Breast epithelium (tissue), 3 donors: ENCODE results near the gene ATP1B3.
"Not testable (repeated sequence)": the region's sequence is repeated elsewhere in the genome, so short reads cannot be mapped to it uniquely, and the experiment has no call there.

Experiments
- POLR2A ChIP-seq: fragments of 450-650 bp; IDR thresholded peaks from one replicate; pipeline ENCODE4 v1.6.1; 2016; ENCODE audit warnings: antibody characterized with exemption, mild to moderate bottlenecking, moderate library complexity
- POLR2AphosphoS5 ChIP-seq, 3 donors: sonication (generic); formaldehyde crosslinking; IDR thresholded peaks; one replicate each; pipeline ENCODE4 v1.6.1; 2017; ENCODE audit warnings: antibody characterized with exemption in 3 of 3
- TF ChIP-seq, protein P1 (sequence below), 3 donors: fragments of 450-650 bp; IDR thresholded peaks; one replicate each; pipeline ENCODE4 v1.5.1; 2016 to 2017; ENCODE audit warnings: antibody characterized with exemption in 3 of 3, mild to moderate bottlenecking in 3 of 3, moderate library complexity in 3 of 3

DNA sequence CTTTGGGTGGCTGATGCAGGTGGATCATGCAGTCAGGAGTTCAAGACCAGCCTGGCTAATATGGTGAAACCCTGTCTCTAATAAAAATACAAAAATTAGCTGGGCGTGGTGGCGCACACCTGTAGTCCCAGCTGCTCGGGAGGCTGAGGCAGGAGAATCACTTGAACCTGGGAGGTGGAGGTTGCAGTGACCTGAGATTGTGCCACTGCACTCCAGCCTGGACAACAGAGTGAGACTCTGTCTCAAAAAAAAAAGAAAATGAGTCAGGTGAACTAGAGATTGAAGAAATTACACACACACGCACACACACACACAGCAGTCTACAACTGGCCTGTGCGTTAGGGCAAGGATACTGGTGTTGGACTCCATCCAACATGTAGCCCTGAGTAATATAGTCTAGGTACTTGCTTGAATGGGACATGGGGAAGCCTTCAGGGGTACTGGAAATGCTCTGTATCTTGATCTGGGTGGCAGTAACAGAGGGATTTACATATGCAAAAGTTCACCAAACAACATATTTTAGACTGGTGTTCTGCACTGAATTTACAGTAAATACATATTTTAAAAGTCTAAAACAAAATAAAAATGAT, 28.2 kb upstream of the ATP1B3 start:
- TF ChIP-seq, protein P1, sequence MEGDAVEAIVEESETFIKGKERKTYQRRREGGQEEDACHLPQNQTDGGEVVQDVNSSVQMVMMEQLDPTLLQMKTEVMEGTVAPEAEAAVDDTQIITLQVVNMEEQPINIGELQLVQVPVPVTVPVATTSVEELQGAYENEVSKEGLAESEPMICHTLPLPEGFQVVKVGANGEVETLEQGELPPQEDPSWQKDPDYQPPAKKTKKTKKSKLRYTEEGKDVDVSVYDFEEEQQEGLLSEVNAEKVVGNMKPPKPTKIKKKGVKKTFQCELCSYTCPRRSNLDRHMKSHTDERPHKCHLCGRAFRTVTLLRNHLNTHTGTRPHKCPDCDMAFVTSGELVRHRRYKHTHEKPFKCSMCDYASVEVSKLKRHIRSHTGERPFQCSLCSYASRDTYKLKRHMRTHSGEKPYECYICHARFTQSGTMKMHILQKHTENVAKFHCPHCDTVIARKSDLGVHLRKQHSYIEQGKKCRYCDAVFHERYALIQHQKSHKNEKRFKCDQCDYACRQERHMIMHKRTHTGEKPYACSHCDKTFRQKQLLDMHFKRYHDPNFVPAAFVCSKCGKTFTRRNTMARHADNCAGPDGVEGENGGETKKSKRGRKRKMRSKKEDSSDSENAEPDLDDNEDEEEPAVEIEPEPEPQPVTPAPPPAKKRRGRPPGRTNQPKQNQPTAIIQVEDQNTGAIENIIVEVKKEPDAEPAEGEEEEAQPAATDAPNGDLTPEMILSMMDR (IDR thresholded peaks at IDR 0.05) = not testable (repeated sequence)
- TF ChIP-seq POLR2A; POLR2AphosphoS5 (IDR thresholded peaks at IDR 0.05): not testable (repeated sequence)
